GM12878 (cell line): ENCODE measurements around the gene ETNK2. TPM values are rescaled to one million over a fixed set of nuclear protein-coding genes. Genes with fewer than 3 reads are reported as not detected.

ENCODE experiments used
- ATAC-seq: fragments of 200-7000 bp; cut with Tn5 transposase; 3 replicates; pipeline ENCODE4 v1.9.1; 2020; ENCODE audit warnings: mild to moderate bottlenecking, moderate library complexity
- BruUV-seq: library from RNA; stranded (reverse); fragments of 400-500 nt; replicated peaks from 2 replicates; lab custom pipeline; 2021; lab: Mats Ljungman, UMichigan
- CTCF ChIA-PET: fragments of 300-600 bp; sonication (Branson Sonifier 250); formaldehyde crosslinking; extraction: SDS; loops from one replicate; lab custom pipeline; 2021; ENCODE audit warnings: inconsistent platforms; lab: Yijun Ruan, JAX
- POLR2A ChIA-PET: fragments of 350-600 bp; formaldehyde crosslinking; extraction: SDS; loops from one replicate; lab custom pipeline; 2021; ENCODE audit warnings: inconsistent platforms; lab: Charles Lee
- RAD21 ChIA-PET: fragments of 300-600 bp; sonication (Branson Sonifier 250); formaldehyde crosslinking; loops from one replicate; lab custom pipeline; 2023; ENCODE audit warnings: antibody characterized with exemption; ENCODE audit not compliant: unreplicated experiment; lab: Charles Lee
- SMC1A ChIA-PET: fragments of 300-600 bp; sonication (Branson Sonifier 250); formaldehyde crosslinking; loops from one replicate; lab custom pipeline; 2023; ENCODE audit not compliant: unreplicated experiment, uncharacterized antibody; lab: Charles Lee
- DNase-seq: peaks from one replicate; pipeline ENCODE4 v3.0.0-alpha.2; 2011; ENCODE audit warnings: low read depth, low spot score
- FAIRE-seq: peaks from 3 replicates; lab custom pipeline; 2011; peaks lifted over from hg19 to GRCh38; lab: Jason Lieb, UNC
- H2AFZ ChIP-seq: 2 replicates; pipeline ENCODE4 v1.6.0; 2011; ENCODE audit warnings: low read depth, low read length, control low read depth; ENCODE audit not compliant: control insufficient read depth
- H3K27ac ChIP-seq: 2 replicates; pipeline ENCODE4 v1.5.1; 2011; ENCODE audit warnings: control low read depth; ENCODE audit not compliant: control insufficient read depth, insufficient read depth
- H3K27me3 ChIP-seq, 2 experiments: replicated peaks in 1 of 2; 2 replicates each; pipeline versions ENCODE4 v1.6.0 to v1.6.1; 2011; ENCODE audit warnings: low read length in 1 of 2; ENCODE audit not compliant: control insufficient read depth in 2 of 2, insufficient read depth in 2 of 2
- H3K36me3 ChIP-seq, 2 experiments: 2 replicates each; pipeline ENCODE4 v1.5.1; 2011; ENCODE audit warnings: low read length in 1 of 2; ENCODE audit not compliant: control insufficient read depth in 2 of 2, insufficient read depth in 2 of 2
- H3K4me1 ChIP-seq: 2 replicates; pipeline ENCODE4 v1.6.1; 2011; ENCODE audit warnings: mild to moderate bottlenecking, low read length, moderate library complexity, mixed read lengths; ENCODE audit not compliant: control insufficient read depth, insufficient read depth
- H3K4me2 ChIP-seq: 2 replicates; pipeline ENCODE4 v1.6.0; 2011; ENCODE audit warnings: control low read depth; ENCODE audit not compliant: control insufficient read depth, insufficient read depth
- H3K4me3 ChIP-seq: fragments of 200-600 bp; sonication (generic); 2 replicates; pipeline ENCODE4 v1.5.1; 2016
- H3K79me2 ChIP-seq: 2 replicates; pipeline ENCODE4 v1.6.0; 2011; ENCODE audit warnings: low read length; ENCODE audit not compliant: control insufficient read depth, insufficient read depth
- H3K9ac ChIP-seq: 2 replicates; pipeline ENCODE4 v1.8.0; 2011; ENCODE audit warnings: low read length, control low read depth, mixed read lengths; ENCODE audit not compliant: control insufficient read depth, insufficient read depth
- H3K9me3 ChIP-seq: replicated peaks from 3 replicates; pipeline ENCODE4 v1.5.1; 2011; ENCODE audit warnings: mild to moderate bottlenecking, low read length; ENCODE audit not compliant: control insufficient read depth, insufficient read depth
- H4K20me1 ChIP-seq: 2 replicates; pipeline ENCODE4 v1.6.0; 2011; ENCODE audit not compliant: control insufficient read depth, insufficient read depth
- BCL3 ChIP-seq: IDR thresholded peaks from 2 replicates; pipeline ENCODE4 v1.6.1; 2011; ENCODE audit warnings: borderline replicate concordance, low read depth, mild to moderate bottlenecking, moderate library complexity, low read length; ENCODE audit not compliant: insufficient read depth, poor library complexity, severe bottlenecking
- CBFB ChIP-seq: IDR thresholded peaks from 2 replicates; pipeline ENCODE4 v1.6.1; 2016; ENCODE audit warnings: antibody characterized with exemption, low read depth
- CREM ChIP-seq: IDR thresholded peaks from 2 replicates; pipeline ENCODE4 v1.6.1; 2014; ENCODE audit warnings: antibody characterized with exemption, low read depth
- ESRRA ChIP-seq: IDR thresholded peaks from 2 replicates; pipeline ENCODE4 v1.6.1; 2012; ENCODE audit warnings: mild to moderate bottlenecking, low read length, improper control_type of control experiment
- HCFC1 ChIP-seq: fragments of 150-350 bp; IDR thresholded peaks from 2 replicates; pipeline ENCODE4 v1.6.1; 2014; ENCODE audit warnings: low read length
- IKZF2 ChIP-seq, 2 experiments: fragments of 450-650 bp; IDR thresholded peaks; 2 replicates each; pipeline ENCODE4 v1.6.1; 2017; ENCODE audit warnings: mild to moderate bottlenecking in 2 of 2, moderate library complexity in 2 of 2
- NR2F1 ChIP-seq: fragments of 450-650 bp; conservative IDR thresholded peaks from 2 replicates; pipeline ENCODE4 v1.6.1; 2017; ENCODE audit warnings: mild to moderate bottlenecking
- PML ChIP-seq: IDR thresholded peaks from 2 replicates; pipeline ENCODE4 v1.6.1; 2012; ENCODE audit warnings: low read length, inconsistent platforms
- POLR2A ChIP-seq: IDR thresholded peaks from 2 replicates; pipeline ENCODE4 v1.6.1; 2011; ENCODE audit warnings: low read depth, mild to moderate bottlenecking, low read length
- RELA ChIP-seq: fragments of 450-650 bp; IDR thresholded peaks from 2 replicates; pipeline ENCODE4 v1.8.0; 2014; ENCODE audit warnings: borderline replicate concordance; ENCODE audit not compliant: partially characterized antibody
- SPI1 ChIP-seq: IDR thresholded peaks from 2 replicates; pipeline ENCODE4 v1.6.1; 2011; ENCODE audit warnings: low read depth, mild to moderate bottlenecking, low read length, moderate library complexity, borderline replicate concordance; ENCODE audit not compliant: insufficient read depth
- ZZZ3 ChIP-seq: IDR thresholded peaks from 2 replicates; pipeline ENCODE4 v1.6.1; 2011; ENCODE audit warnings: low read depth; ENCODE audit not compliant: control insufficient read depth, insufficient read length
- WGBS: methylation state at CpG from one replicate; pipeline ENCODE4 v1.1.6; 2016; ENCODE audit warnings: low lambda C conversion rate; ENCODE audit not compliant: insufficient replicate concordance, insufficient coverage; ENCODE audit errors: missing lambda C conversion rate; 5-methylcytosine and 5-hydroxymethylcytosine counted together
- in situ Hi-C: fragments of 300-500 bp; cut with MboI; formaldehyde crosslinking; loops from 9 replicates; pipeline ENCODE4 v1.14.3; 2018; ENCODE audit warnings: mixed read lengths
- intact Hi-C: fragments of 100-400 bp; cut with micrococcal nuclease; formaldehyde crosslinking; loops from one replicate; pipeline ENCODE4 v1.14.2; 2022; ENCODE audit not compliant: unreplicated experiment
- polyA plus RNA-seq, 11 experiments: library from polyadenylated mRNA; depleted of rRNA in 4 of 11; unstranded in 6 of 11; stranded (reverse) in 5 of 11; fragments of >200 nt; fragmentation: Nextera tagmentation in 4 of 11; fragmentation: Illumina TruSeq in 1 of 11; extraction: Ambion mirVana in 4 of 11; extraction: Trizol in 1 of 11; gene quantifications; 1 replicate in 1 of 11; 2 replicates in 10 of 11; pipeline versions ENCODE4 v1.2.1 to v1.2.3, GENCODE V29; 2011 to 2016; ENCODE audit warnings: inconsistent platforms in 2 of 11, missing spikeins in 2 of 11, low read depth in 1 of 11
- total RNA-seq, 4 experiments: library from RNA; depleted of rRNA in 3 of 4; stranded (reverse); fragments of >200 nt in 3 of 4; fragmentation: Illumina TruSeq in 1 of 4; extraction: Trizol in 1 of 4; gene quantifications; 2 replicates each; pipeline versions ENCODE4 v1.2.1 to v1.2.3, GENCODE V29; 2013 to 2021

The ETNK2 gene
- total and polyA plus RNA-seq, 10 of the 15 experiments (the other 5 are each of a cell fraction or from before 2014, with no cell fraction given) = 0.14 TPM; not detected in 9

DNA sequence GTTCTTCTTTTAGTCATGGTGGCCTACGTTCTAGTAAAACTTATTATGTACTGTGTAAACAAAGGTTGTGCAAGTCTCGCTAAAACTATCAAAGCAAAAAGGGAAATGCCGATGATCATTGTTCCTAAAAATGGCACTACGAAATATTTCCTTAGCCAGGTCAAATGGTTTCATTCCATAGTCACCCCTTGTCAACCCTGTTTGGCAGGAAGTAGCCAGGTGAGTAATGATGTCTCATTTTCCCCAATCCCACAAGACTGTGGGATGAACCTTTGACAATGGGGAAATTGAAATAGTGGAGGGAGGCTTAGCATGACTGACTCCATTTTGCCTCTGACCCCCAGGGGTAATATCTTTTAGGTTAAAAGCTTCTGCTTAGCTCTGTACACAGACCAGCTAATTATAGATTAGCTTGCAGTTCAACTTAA lies 19.9 kb upstream of the ETNK2 start:
- H2AFZ ChIP-seq = no peak overlapping the region
- RAD21 ChIA-PET = no interaction called here
- H3K27me3 ChIP-seq = peaks cover 0 to 2% of the 10 kb centered on the region in 2 experiments; a peak in 1 of 4 replicates
- WGBS = 40% methylated on average over 4 of the region's 4 CpGs
- CTCF ChIA-PET = interaction anchor here (1.5 to 2.7 kb wide), 2 partner anchors 9 to 191 kb away, joined by 4 to 11 read pairs; no protein-coding TSS in a partner anchor
- intact Hi-C loops = no loop called here
- POLR2A ChIA-PET = no interaction called here
- FAIRE-seq = no peak
- no peak for DNase-seq
- no peaks in the 10 kb centered on the region for H4K20me1 ChIP-seq
- no peak overlapping the region for H3K4me2 ChIP-seq
- in situ Hi-C loops = no loop called here
- H3K9ac ChIP-seq = no peak overlapping the region
- no peaks in the 10 kb centered on the region for H3K36me3 ChIP-seq
- no peaks in the 10 kb centered on the region for H3K4me1 ChIP-seq
- ATAC-seq = no peak
- H3K9me3 ChIP-seq = peaks cover 8% of the 10 kb centered on the region; the same call in 2 of the 3 replicates
- BruUV-seq = no TSS peak
- SMC1A ChIA-PET = interaction anchor here (2.3 kb wide), 1 partner anchor 227 kb away, joined by 6 read pairs; no protein-coding TSS in a partner anchor
- H3K4me3 ChIP-seq = no peak overlapping the region
- H3K27ac ChIP-seq = no peak overlapping the region
- H3K79me2 ChIP-seq = no peaks in the 10 kb centered on the region
- no peak for TF ChIP-seq HCFC1
- TF ChIP-seq POLR2A = no peak
- TF ChIP-seq PML = no peak
- TF ChIP-seq, all 136 proteins: peak for 0

- no peak overlapping the region for H3K4me3 ChIP-seq
- ChIA-PET CTCF (interaction anchor here (1.6 to 2.7 kb wide), 2 partner anchors 8 to 193 kb away, joined by 8 to 11 read pairs; no protein-coding TSS in a partner anchor), POLR2A (interaction anchor here (0.8 to 1.6 kb wide), 2 partner anchors 9 to 13 kb away, joined by 3 read pairs; no protein-coding TSS in a partner anchor), RAD21 (no interaction called here), SMC1A (interaction anchor here (0.6 kb wide), 1 partner anchor 388 kb away, joined by 5 read pairs; no protein-coding TSS in a partner anchor)
- ATAC-seq (no peak), FAIRE-seq (no peak), DNase-seq (no peak)
- H3K9me3 ChIP-seq = peaks cover 8% of the 10 kb centered on the region; the same call in 2 of the 3 replicates
- H3K27ac ChIP-seq = no peak overlapping the region
- no TSS peak for BruUV-seq
- 20% methylated on average over 3 of the region's 3 CpGs for WGBS
- H3K4me2 ChIP-seq = no peak overlapping the region
- H2AFZ ChIP-seq = no peak overlapping the region
- intact Hi-C loops (no loop called here), in situ Hi-C loops (no loop called here)
- H4K20me1 ChIP-seq = no peaks in the 10 kb centered on the region
- no peaks in the 10 kb centered on the region for H3K36me3 ChIP-seq
- peaks cover 0 to 2% of the 10 kb centered on the region in 2 experiments; a peak in 1 of 4 replicates for H3K27me3 ChIP-seq
- H3K79me2 ChIP-seq = no peaks in the 10 kb centered on the region
- H3K9ac ChIP-seq = no peak overlapping the region
- H3K4me1 ChIP-seq = no peaks in the 10 kb centered on the region
- TF ChIP-seq SPI1 = no peak
- no peak for TF ChIP-seq ZZZ3
- TF ChIP-seq CREM = no peak
- no peak for TF ChIP-seq IKZF2 (IDR thresholded peaks at IDR 0.05)
- TF ChIP-seq PML = no peak
- TF ChIP-seq RELA = no peak
- TF ChIP-seq ESRRA = no peak
- no peak for TF ChIP-seq NR2F1
- no peak for TF ChIP-seq CBFB
- no peak for TF ChIP-seq BCL3
These were observed 18.8 kb upstream of the ETNK2 start for GRCh38 chr1:204170494-204171155.
